Measurements from ENCODE around the gene NUDT1. TPM values are rescaled to one million over a fixed set of nuclear protein-coding genes. Genes with fewer than 3 reads are reported as not detected.
A peak's percentile ranks its signal among the peaks of the same experiment; 100 is the strongest.

NUDT1 gene
- total RNA-seq, 1 donor from 2014 or later = 5.5 TPM

- DNase-seq (ENCODE audit: low read depth) = no peak
Observed at GRCh38 chr7:2224491-2224928, 17.5 kb upstream of the NUDT1 start.

- peak; percentile 43 for DNase-seq (ENCODE audit: low read depth)
Observed at GRCh38 chr7:2224934-2225333, 17.1 kb upstream of the NUDT1 start.

GRCh38 chr7:2225336-2225735 lies 16.7 kb upstream of the NUDT1 start:
- DNase-seq (ENCODE audit: low read depth) = peak; percentile 44

- no peak for DNase-seq (ENCODE audit: low read depth)
Observed at GRCh38 chr7:2225830-2226229, 16.2 kb upstream of the NUDT1 start.

GRCh38 chr7:2227699-2228098 lies 14.3 kb upstream of the NUDT1 start:
- DNase-seq (ENCODE audit: low read depth) = no peak

GRCh38 chr7:2228921-2229320 lies 13.1 kb upstream of the NUDT1 start:
- DNase-seq (ENCODE audit: low read depth) = no peak

- DNase-seq (ENCODE audit: low read depth) = no peak
Observed at GRCh38 chr7:2229467-2229866, 12.6 kb upstream of the NUDT1 start.

GRCh38 chr7:2230226-2230625 lies 11.8 kb upstream of the NUDT1 start:
- DNase-seq (ENCODE audit: low read depth) = no peak

GRCh38 chr7:2230882-2231281 lies 11.1 kb upstream of the NUDT1 start:
- DNase-seq (ENCODE audit: low read depth) = no peak

- DNase-seq (ENCODE audit: low read depth) = no peak
Observed at GRCh38 chr7:2231992-2232765, 9.8 kb upstream of the NUDT1 start.

GRCh38 chr7:2232766-2233520 lies 9.1 kb upstream of the NUDT1 start, which contains the start of gene MAD1L1:
Gene MAD1L1, minus strand, starts transcription at chr7:2232945. Its CDS starts 2,812 bp downstream, at chr7:2230133.
- peak; percentile 60 for DNase-seq (ENCODE audit: low read depth)

- no peak for DNase-seq (ENCODE audit: low read depth)
Observed at GRCh38 chr7:2233926-2234325, 8.1 kb upstream of the NUDT1 start.

- DNase-seq (ENCODE audit: low read depth) = no peak
Observed at GRCh38 chr7:2237109-2237602, 4.9 kb upstream of the NUDT1 start.

GRCh38 chr7:2239242-2239641 lies 2.8 kb upstream of the NUDT1 start:
- no peak for DNase-seq (ENCODE audit: low read depth)

GRCh38 chr7:2242541-2243429 lies 759 bp downstream of the NUDT1 start:
- no peak for DNase-seq (ENCODE audit: low read depth)

GRCh38 chr7:2243458-2243857 lies 1.4 kb downstream of the NUDT1 start:
- DNase-seq (ENCODE audit: low read depth) = no peak

GRCh38 chr7:2244404-2244995 lies 2.5 kb downstream of the NUDT1 start:
- DNase-seq (ENCODE audit: low read depth) = no peak

GRCh38 chr7:2245883-2246675 lies 4.1 kb downstream of the NUDT1 start:
- DNase-seq (ENCODE audit: low read depth) = no peak

- DNase-seq (ENCODE audit: low read depth) = no peak
Observed at GRCh38 chr7:2247141-2247995, 5.3 kb downstream of the NUDT1 start.

All from renal cortical epithelial cell (primary cell).